Gastroesophageal sphincter (tissue), 3 donors: Measurements from ENCODE around the gene AUTS2.

Experiments used
- CTCF ChIP-seq, 4 experiments: fragments of 200-600 bp in 2 of 4; fragments of 450-650 bp in 2 of 4; sonication (generic) in 1 of 4; IDR thresholded peaks; one replicate each; pipeline ENCODE4 v1.5.1; 2017 to 2019; ENCODE audit warnings: antibody characterized with exemption in 4 of 4, mild to moderate bottlenecking in 2 of 4, moderate library complexity in 2 of 4
- EP300 ChIP-seq: sonication (generic); formaldehyde crosslinking; IDR thresholded peaks from one replicate; pipeline ENCODE4 v1.6.1; 2017; ENCODE audit warnings: antibody characterized with exemption, mild to moderate bottlenecking
- POLR2A ChIP-seq, 2 donors: fragments of 450-650 bp; IDR thresholded peaks; one replicate each; pipeline ENCODE4 v1.6.1; 2017; ENCODE audit warnings: antibody characterized with exemption in 2 of 2, mild to moderate bottlenecking in 2 of 2, moderate library complexity in 1 of 2
- POLR2AphosphoS5 ChIP-seq: sonication (generic); formaldehyde crosslinking; IDR thresholded peaks from one replicate; pipeline ENCODE4 v1.6.1; 2017; ENCODE audit warnings: antibody characterized with exemption

GRCh38 chr7:70455925-70456324 is 857.6 kb downstream of the AUTS2 start:
- TF ChIP-seq CTCF (IDR thresholded peaks at IDR 0.05) (no peak), EP300 (no peak), POLR2AphosphoS5 (no peak), POLR2A (IDR thresholded peaks at IDR 0.05) (no peak)
